Non-pigmented ciliary epithelial cell (primary cell): Measurements from ENCODE around the gene VPREB3.

Experiments
- DNase-seq: peaks from one replicate; pipeline ENCODE4 v3.0.0-alpha.2; 2010; ENCODE audit warnings: low read depth

VPREB3 gene

GRCh38 chr22:23764899-23765881 is 11.0 kb upstream of the VPREB3 start:
- DNase-seq: no peak

GRCh38 chr22:23763954-23764353 is 9.7 kb upstream of the VPREB3 start:
- DNase-seq: no peak

- DNase-seq: no peak
Observed at GRCh38 chr22:23763579-23763945, 9.3 kb upstream of the VPREB3 start.

- DNase-seq: no peak
Observed at GRCh38 chr22:23762842-23763578, 8.8 kb upstream of the VPREB3 start, which contains the start of gene C22orf15. C22orf15 (plus strand) TSS chr22:23762990; CDS start chr22:23763307, 317 bp downstream.

- DNase-seq: no peak
Observed at GRCh38 chr22:23760056-23760455, 5.8 kb upstream of the VPREB3 start.

GRCh38 chr22:23759566-23759965 is 5.3 kb upstream of the VPREB3 start:
- DNase-seq: no peak

GRCh38 chr22:23756891-23757290 is 2.7 kb upstream of the VPREB3 start:
- DNase-seq: no peak

GRCh38 chr22:23755711-23756110 is 1.5 kb upstream of the VPREB3 start:
- no peak for DNase-seq

GRCh38 chr22:23754980-23755636 is 883 bp upstream of the VPREB3 start:
- no peak for DNase-seq

GRCh38 chr22:23753385-23753784 is 840 bp downstream of the VPREB3 start:
- no peak for DNase-seq

- DNase-seq: no peak
Observed at GRCh38 chr22:23752750-23753149, 1.5 kb downstream of the VPREB3 start.

GRCh38 chr22:23752090-23752691 is 2.0 kb downstream of the VPREB3 start:
- DNase-seq: no peak

GRCh38 chr22:23751441-23751996 is 2.7 kb downstream of the VPREB3 start:
- no peak for DNase-seq

GRCh38 chr22:23750714-23751440 is 3.3 kb downstream of the VPREB3 start, which contains the start of gene ZNF70:
ZNF70 (minus strand) TSS chr22:23751112; CDS start chr22:23745140, 5,972 bp downstream.
- no peak for DNase-seq

GRCh38 chr22:23750367-23750713 is 3.9 kb downstream of the VPREB3 start:
- no peak for DNase-seq

- DNase-seq: no peak
Observed at GRCh38 chr22:23749841-23750301, 4.4 kb downstream of the VPREB3 start.

GRCh38 chr22:23745791-23746190 is 8.4 kb downstream of the VPREB3 start:
- DNase-seq: no peak

- DNase-seq: no peak
Observed at GRCh38 chr22:23744485-23744884, 9.7 kb downstream of the VPREB3 start.

GRCh38 chr22:23744001-23744400 is 10.2 kb downstream of the VPREB3 start:
- DNase-seq: no peak

- DNase-seq: no peak
Observed at GRCh38 chr22:23743303-23743705, 10.9 kb downstream of the VPREB3 start.
